Heart left ventricle (tissue), 13 donors: ENCODE measurements around the gene IRF2.

ENCODE experiments used
- POLR2A ChIP-seq, 2 donors: fragments of 450-650 bp; IDR thresholded peaks; one replicate each; pipeline ENCODE4 v1.6.1; 2017; ENCODE audit warnings: antibody characterized with exemption in 2 of 2, mild to moderate bottlenecking in 2 of 2, moderate library complexity in 2 of 2
- TF ChIP-seq, protein P1 (sequence below), 12 donors: fragments of 200-600 bp; sonication (generic) in 4 of 12; IDR thresholded peaks; one replicate each; pipeline versions ENCODE4 v1.5.0 to v1.8.0; 2018 to 2022; ENCODE audit warnings: antibody characterized with exemption in 12 of 12, mild to moderate bottlenecking in 5 of 12
- donor health status: ischemic (EF 13 %, LVEDD 7.1; RV severe dilation, severe dysfunction).
- donor health status: DM: no; HTN: yes; CAD: no.
- donor health status: DM: no; HTN: no; CAD: no.
- donor health status: ischemic (EF 25% LVEDD 6.9; RV normal size, moderate dysfunction).
- donor health status: ischemic (EF 25% LVEDD 5.7; RV mildly dilated, moderate dysfunction).
- donor health status: ischemic (EF 35%, LVEDD 5.7; RV mildly dilated, moderate dysfunction).
- donor health status: nonischemic (EF 11% LVEDD 7.7; RV severe dilation, severe dysfunction).
- donor health status: DM: yes; HTN: yes; CAD: no.
- donor health status: PGD.
- donor health status: ischemic (EF 29% LVEDD 5.4; RV normal size, mild dysfunction).
- donor health status: nonischemic (EF 23%, LVEDD 6.1; RV moderate dilation, normal function).

DNA sequence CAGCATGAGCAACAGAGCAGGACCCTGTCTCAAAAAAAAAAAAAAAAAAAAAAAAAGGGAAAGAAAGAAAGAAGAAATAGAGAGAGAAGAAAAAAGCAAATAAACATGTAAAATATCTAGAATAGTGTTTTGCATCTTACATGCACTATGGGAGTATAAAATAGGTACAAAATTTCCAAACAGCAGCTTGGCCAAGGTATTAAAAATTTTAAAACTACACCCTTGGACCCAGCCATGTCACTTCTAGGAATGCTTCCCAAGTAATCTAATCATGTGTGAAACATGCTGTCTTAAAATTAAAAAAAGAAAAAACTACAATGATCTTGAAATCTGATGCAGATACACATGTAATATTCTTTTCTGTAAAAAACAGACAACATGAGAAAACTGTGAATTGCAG is 21.6 kb downstream of the IRF2 start:
- TF ChIP-seq, protein P1, sequence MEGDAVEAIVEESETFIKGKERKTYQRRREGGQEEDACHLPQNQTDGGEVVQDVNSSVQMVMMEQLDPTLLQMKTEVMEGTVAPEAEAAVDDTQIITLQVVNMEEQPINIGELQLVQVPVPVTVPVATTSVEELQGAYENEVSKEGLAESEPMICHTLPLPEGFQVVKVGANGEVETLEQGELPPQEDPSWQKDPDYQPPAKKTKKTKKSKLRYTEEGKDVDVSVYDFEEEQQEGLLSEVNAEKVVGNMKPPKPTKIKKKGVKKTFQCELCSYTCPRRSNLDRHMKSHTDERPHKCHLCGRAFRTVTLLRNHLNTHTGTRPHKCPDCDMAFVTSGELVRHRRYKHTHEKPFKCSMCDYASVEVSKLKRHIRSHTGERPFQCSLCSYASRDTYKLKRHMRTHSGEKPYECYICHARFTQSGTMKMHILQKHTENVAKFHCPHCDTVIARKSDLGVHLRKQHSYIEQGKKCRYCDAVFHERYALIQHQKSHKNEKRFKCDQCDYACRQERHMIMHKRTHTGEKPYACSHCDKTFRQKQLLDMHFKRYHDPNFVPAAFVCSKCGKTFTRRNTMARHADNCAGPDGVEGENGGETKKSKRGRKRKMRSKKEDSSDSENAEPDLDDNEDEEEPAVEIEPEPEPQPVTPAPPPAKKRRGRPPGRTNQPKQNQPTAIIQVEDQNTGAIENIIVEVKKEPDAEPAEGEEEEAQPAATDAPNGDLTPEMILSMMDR (IDR thresholded peaks at IDR 0.05), result no peak
- TF ChIP-seq POLR2A (IDR thresholded peaks at IDR 0.05), result no peak
